ENCODE measurements around the gene ASIC4.

ASIC4 gene

GRCh38 chr2:219474285-219475060 lies 39.8 kb upstream of the ASIC4 start:
- H3K9me3 ChIP-seq (ENCODE audit: insufficient read depth, low read depth, low read length), result no peaks in the 10 kb centered on the region
- no peak overlapping the region for H3K27ac ChIP-seq (ENCODE audit: low read length)
- H3K9ac ChIP-seq (ENCODE audit: low read depth, low read length), result no peak overlapping the region
- H3K4me3 ChIP-seq (ENCODE audit: low read length), result no peak overlapping the region
- no peaks in the 10 kb centered on the region for H3K27me3 ChIP-seq (ENCODE audit: insufficient read depth, low read length)
- H3K36me3 ChIP-seq (ENCODE audit: insufficient read depth, low read depth, low read length), result no peaks in the 10 kb centered on the region
- peaks cover 4% of the 10 kb centered on the region; the same call in 1 of the 2 replicates for H3K4me1 ChIP-seq (ENCODE audit: insufficient read depth, low read length)

- Histone ChIP-seq H3K9ac (ENCODE audit: low read depth, low read length) (no peak overlapping the region), H3K27me3 (ENCODE audit: insufficient read depth, low read length) (no peaks in the 10 kb centered on the region), H3K27ac (ENCODE audit: low read length) (no peak overlapping the region), H3K4me1 (ENCODE audit: insufficient read depth, low read length) (peaks cover 4% of the 10 kb centered on the region; the same call in 1 of the 2 replicates), H3K9me3 (ENCODE audit: insufficient read depth, low read depth, low read length) (no peaks in the 10 kb centered on the region), H3K36me3 (ENCODE audit: insufficient read depth, low read depth, low read length) (no peaks in the 10 kb centered on the region), H3K4me3 (ENCODE audit: low read length) (no peak overlapping the region)
Measured at GRCh38 chr2:219475278-219475677, 39.0 kb upstream of the ASIC4 start.

- peaks cover 4% of the 10 kb centered on the region; the same call in 1 of the 2 replicates for H3K4me1 ChIP-seq (ENCODE audit: insufficient read depth, low read length)
- H3K9ac ChIP-seq (ENCODE audit: low read depth, low read length), result peak overlapping the region; percentile 66; the same call in 1 of the 2 replicates
- H3K27me3 ChIP-seq (ENCODE audit: insufficient read depth, low read length), result no peaks in the 10 kb centered on the region
- H3K36me3 ChIP-seq (ENCODE audit: insufficient read depth, low read depth, low read length), result no peaks in the 10 kb centered on the region
- H3K4me3 ChIP-seq (ENCODE audit: low read length), result peak overlapping the region; percentile 72
- no peak overlapping the region for H3K27ac ChIP-seq (ENCODE audit: low read length)
- H3K9me3 ChIP-seq (ENCODE audit: insufficient read depth, low read depth, low read length), result no peaks in the 10 kb centered on the region
Measured at GRCh38 chr2:219475697-219476651, 38.3 kb upstream of the ASIC4 start.

GRCh38 chr2:219476652-219477151 lies 37.6 kb upstream of the ASIC4 start:
- Histone ChIP-seq H3K27ac (ENCODE audit: low read length) (no peak overlapping the region), H3K4me1 (ENCODE audit: insufficient read depth, low read length) (peaks cover 4% of the 10 kb centered on the region; the same call in 1 of the 2 replicates), H3K9me3 (ENCODE audit: insufficient read depth, low read depth, low read length) (no peaks in the 10 kb centered on the region), H3K4me3 (ENCODE audit: low read length) (peak overlapping the region; percentile 72), H3K36me3 (ENCODE audit: insufficient read depth, low read depth, low read length) (peaks cover 5% of the 10 kb centered on the region; the same call in 1 of the 2 replicates), H3K27me3 (ENCODE audit: insufficient read depth, low read length) (peaks cover 5% of the 10 kb centered on the region; the same call in 1 of the 2 replicates), H3K9ac (ENCODE audit: low read depth, low read length) (peak overlapping the region; percentile 66; the same call in 1 of the 2 replicates)

- Histone ChIP-seq H3K36me3 (ENCODE audit: insufficient read depth, low read depth, low read length) (peaks cover 7% of the 10 kb centered on the region; the same call in 1 of the 2 replicates), H3K4me3 (ENCODE audit: low read length) (peak overlapping the region; percentile 72; the same call in 1 of the 2 replicates), H3K4me1 (ENCODE audit: insufficient read depth, low read length) (peaks cover 4% of the 10 kb centered on the region; the same call in 1 of the 2 replicates)
Measured at GRCh38 chr2:219477179-219477578, 37.1 kb upstream of the ASIC4 start.

GRCh38 chr2:219477815-219478214 lies 36.5 kb upstream of the ASIC4 start:
- H3K9ac ChIP-seq (ENCODE audit: low read depth, low read length), result no peak overlapping the region
- H3K27me3 ChIP-seq (ENCODE audit: insufficient read depth, low read length), result peaks cover 16% of the 10 kb centered on the region
- no peak overlapping the region for H3K27ac ChIP-seq (ENCODE audit: low read length)
- H3K9me3 ChIP-seq (ENCODE audit: insufficient read depth, low read depth, low read length), result no peaks in the 10 kb centered on the region
- H3K4me1 ChIP-seq (ENCODE audit: insufficient read depth, low read length), result peaks cover 4% of the 10 kb centered on the region; the same call in 1 of the 2 replicates
- no peak overlapping the region for H3K4me3 ChIP-seq (ENCODE audit: low read length)
- peaks cover 7% of the 10 kb centered on the region; the same call in 1 of the 2 replicates for H3K36me3 ChIP-seq (ENCODE audit: insufficient read depth, low read depth, low read length)

More at GRCh38 chr2:219477179-219477578, 37.1 kb upstream of the ASIC4 start:
- Histone ChIP-seq H3K9ac (ENCODE audit: low read depth, low read length) (no peak overlapping the region), H3K27me3 (ENCODE audit: insufficient read depth, low read length) (peaks cover 10% of the 10 kb centered on the region), H3K9me3 (ENCODE audit: insufficient read depth, low read depth, low read length) (no peaks in the 10 kb centered on the region), H3K27ac (ENCODE audit: low read length) (no peak overlapping the region)

GRCh38 chr2:219478916-219479315 lies 35.4 kb upstream of the ASIC4 start:
- Histone ChIP-seq H3K9me3 (ENCODE audit: insufficient read depth, low read depth, low read length) (no peaks in the 10 kb centered on the region), H3K9ac (ENCODE audit: low read depth, low read length) (no peak overlapping the region), H3K27me3 (ENCODE audit: insufficient read depth, low read length) (peaks cover 27% of the 10 kb centered on the region), H3K4me1 (ENCODE audit: insufficient read depth, low read length) (peaks cover 4% of the 10 kb centered on the region; the same call in 1 of the 2 replicates), H3K27ac (ENCODE audit: low read length) (no peak overlapping the region), H3K36me3 (ENCODE audit: insufficient read depth, low read depth, low read length) (peaks cover 7% of the 10 kb centered on the region; the same call in 1 of the 2 replicates), H3K4me3 (ENCODE audit: low read length) (no peak overlapping the region)

GRCh38 chr2:219480004-219480403 lies 34.3 kb upstream of the ASIC4 start:
- Histone ChIP-seq H3K9ac (ENCODE audit: low read depth, low read length) (no peak overlapping the region), H3K27ac (ENCODE audit: low read length) (no peak overlapping the region), H3K36me3 (ENCODE audit: insufficient read depth, low read depth, low read length) (peaks cover 7% of the 10 kb centered on the region; the same call in 1 of the 2 replicates), H3K9me3 (ENCODE audit: insufficient read depth, low read depth, low read length) (no peaks in the 10 kb centered on the region), H3K4me1 (ENCODE audit: insufficient read depth, low read length) (peaks cover 4% of the 10 kb centered on the region; the same call in 1 of the 2 replicates), H3K27me3 (ENCODE audit: insufficient read depth, low read length) (peaks cover 38% of the 10 kb centered on the region), H3K4me3 (ENCODE audit: low read length) (no peak overlapping the region)

GRCh38 chr2:219482674-219483405 lies 31.4 kb upstream of the ASIC4 start:
- Histone ChIP-seq H3K36me3 (ENCODE audit: insufficient read depth, low read depth, low read length) (peaks cover 7% of the 10 kb centered on the region; the same call in 1 of the 2 replicates), H3K4me1 (ENCODE audit: insufficient read depth, low read length) (peaks cover 16% of the 10 kb centered on the region), H3K9ac (ENCODE audit: low read depth, low read length) (no peak overlapping the region), H3K4me3 (ENCODE audit: low read length) (no peak overlapping the region), H3K27ac (ENCODE audit: low read length) (no peak overlapping the region), H3K27me3 (ENCODE audit: insufficient read depth, low read length) (peaks cover 67% of the 10 kb centered on the region), H3K9me3 (ENCODE audit: insufficient read depth, low read depth, low read length) (no peaks in the 10 kb centered on the region)

GRCh38 chr2:219483451-219484342 lies 30.6 kb upstream of the ASIC4 start:
- peaks cover 73% of the 10 kb centered on the region for H3K27me3 ChIP-seq (ENCODE audit: insufficient read depth, low read length)
- peak overlapping the region; percentile 50; the same call in 1 of the 2 replicates for H3K4me3 ChIP-seq (ENCODE audit: low read length)
- no peak overlapping the region for H3K9ac ChIP-seq (ENCODE audit: low read depth, low read length)

More at GRCh38 chr2:219483451-219484342, 30.6 kb upstream of the ASIC4 start:
- H3K27ac ChIP-seq (ENCODE audit: low read length), result no peak overlapping the region
- peaks cover 7% of the 10 kb centered on the region; the same call in 1 of the 2 replicates for H3K36me3 ChIP-seq (ENCODE audit: insufficient read depth, low read depth, low read length)
- no peaks in the 10 kb centered on the region for H3K9me3 ChIP-seq (ENCODE audit: insufficient read depth, low read depth, low read length)
- H3K4me1 ChIP-seq (ENCODE audit: insufficient read depth, low read length), result peaks cover 16% of the 10 kb centered on the region
